ENCODE data around the gene TERF2IP. TPM values are rescaled to one million over a fixed set of nuclear protein-coding genes. Genes with fewer than 3 reads are reported as not detected.

Gene TERF2IP
- total RNA-seq, 2 experiments from 2014 or later: 78.6 to 79.0 TPM

DNA sequence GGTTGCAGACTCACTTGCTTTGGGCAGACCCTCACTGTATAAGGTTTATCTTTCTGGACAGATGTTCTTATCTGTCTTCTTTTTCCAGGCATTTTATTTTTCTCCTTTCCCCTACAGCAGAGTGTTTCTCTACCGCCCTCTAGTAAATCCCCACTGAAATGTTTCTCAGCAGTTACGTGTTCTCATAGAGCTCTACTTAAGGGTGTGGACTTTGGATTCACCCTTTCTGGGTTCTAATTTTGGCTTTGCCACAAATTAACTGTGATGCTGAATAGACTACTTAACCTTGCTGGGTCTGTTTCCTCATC lies 26.4 kb upstream of the TERF2IP start:
- Mint-ChIP-seq H3K9me3 (no peaks in the 10 kb centered on the region), H3K4me3 (peak overlapping the region; percentile 95), H3K27ac (peak overlapping the region; percentile 95), H3K36me3 (ENCODE audit: low read depth) (peaks cover 39% of the 10 kb centered on the region), H3K4me1 (ENCODE audit: low read depth) (peaks cover 42% of the 10 kb centered on the region), H3K27me3 (ENCODE audit: low read depth) (no peaks in the 10 kb centered on the region)
- DNase-seq: no peak
- intact Hi-C loops (cut with micrococcal nuclease): loop anchor here (1.0 to 10.0 kb wide), 2 partner anchors 422 to 916 kb away; partner anchors contain the start of gene MLKL
- CTCF ChIA-PET: interaction anchor here (0.7 to 2.8 kb wide), 13 partner anchors 9 to 422 kb away, joined by 3 to 12 read pairs (median 5); partner anchors contain the start of genes GABARAPL2, KARS1 and TERF2IP

GRCh38 chr16:75622761-75623605 lies 24.6 kb upstream of the TERF2IP start, which contains the start of gene ADAT1:
Gene ADAT1, minus strand, starts transcription at chr16:75623281. Its CDS starts 2,482 bp downstream, at chr16:75620799.
- peaks cover 39% of the 10 kb centered on the region for H3K4me1 Mint-ChIP-seq (ENCODE audit: low read depth)
- H3K27me3 Mint-ChIP-seq (ENCODE audit: low read depth): no peaks in the 10 kb centered on the region
- DNase-seq: peak; percentile 99
- CTCF ChIA-PET: interaction anchor here (0.8 to 2.8 kb wide), 7 partner anchors 22 to 424 kb away, joined by 3 to 12 read pairs (median 4); partner anchors contain the start of genes GABARAPL2, KARS1 and TERF2IP
- H3K27ac Mint-ChIP-seq: peak within 1 kb of the TSS; percentile 95
- H3K4me3 Mint-ChIP-seq: peak within 1 kb of the TSS; percentile 95
- peaks cover 45% of the 10 kb centered on the region for H3K36me3 Mint-ChIP-seq (ENCODE audit: low read depth)
- H3K9me3 Mint-ChIP-seq: no peaks in the 10 kb centered on the region
- intact Hi-C loops (cut with micrococcal nuclease): loop anchor here (1.0 to 10.0 kb wide), 13 partner anchors 24 to 1567 kb away; partner anchors contain the start of genes CFDP1, KARS1, MLKL and PSMD7

DNA sequence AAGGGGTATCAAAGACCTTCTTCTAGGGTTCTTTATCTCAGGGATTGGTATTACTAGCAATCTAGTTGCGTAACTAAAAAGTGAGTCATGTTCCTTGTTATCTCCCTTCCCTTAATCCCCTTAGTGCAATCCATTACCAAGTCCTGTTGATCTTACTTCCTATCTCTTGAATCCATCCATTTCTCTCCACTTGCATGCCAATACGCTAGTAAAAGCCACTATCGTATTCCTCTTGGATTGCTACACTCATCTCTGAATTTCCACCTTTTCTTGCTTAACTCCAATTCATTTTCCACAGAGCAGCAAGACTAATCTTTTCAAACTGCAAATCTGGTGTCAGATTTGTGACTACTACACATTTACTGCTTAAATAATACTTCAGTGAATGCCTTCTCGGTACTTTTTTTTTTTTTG lies 22.6 kb upstream of the TERF2IP start:
- intact Hi-C loops (cut with micrococcal nuclease): loop anchor here (10.0 kb wide), 1 partner anchor 920 kb away; the partner anchor contains the start of gene MLKL
- Mint-ChIP-seq H3K4me1 (ENCODE audit: low read depth) (peaks cover 49% of the 10 kb centered on the region), H3K9me3 (no peaks in the 10 kb centered on the region), H3K27me3 (ENCODE audit: low read depth) (no peaks in the 10 kb centered on the region), H3K4me3 (no peak overlapping the region), H3K36me3 (ENCODE audit: low read depth) (peaks cover 51% of the 10 kb centered on the region), H3K27ac (no peak overlapping the region)
- DNase-seq: no peak
- CTCF ChIA-PET: no interaction called here

- DNase-seq: no peak
- Mint-ChIP-seq H3K27me3 (ENCODE audit: low read depth) (no peaks in the 10 kb centered on the region), H3K9me3 (no peaks in the 10 kb centered on the region), H3K36me3 (ENCODE audit: low read depth) (peaks cover 52% of the 10 kb centered on the region), H3K4me1 (ENCODE audit: low read depth) (peaks cover 32% of the 10 kb centered on the region), H3K27ac (peak overlapping the region; percentile 39), H3K4me3 (no peak overlapping the region)
- CTCF ChIA-PET: no interaction called here
- intact Hi-C loops (cut with micrococcal nuclease): loop anchor here (10.0 kb wide), 1 partner anchor 922 kb away; the partner anchor contains the start of gene MLKL
Measured at GRCh38 chr16:75626806-75627205, 20.8 kb upstream of the TERF2IP start.

GRCh38 chr16:75627851-75628250 lies 19.7 kb upstream of the TERF2IP start:
- no peaks in the 10 kb centered on the region for H3K9me3 Mint-ChIP-seq
- H3K4me1 Mint-ChIP-seq (ENCODE audit: low read depth): peaks cover 27% of the 10 kb centered on the region
- no peak overlapping the region for H3K4me3 Mint-ChIP-seq
- peaks cover 53% of the 10 kb centered on the region for H3K36me3 Mint-ChIP-seq (ENCODE audit: low read depth)
- intact Hi-C loops (cut with micrococcal nuclease): loop anchor here (10.0 kb wide), 1 partner anchor 923 kb away; the partner anchor contains the start of gene MLKL
- CTCF ChIA-PET: no interaction called here
- no peaks in the 10 kb centered on the region for H3K27me3 Mint-ChIP-seq (ENCODE audit: low read depth)
- peak overlapping the region; percentile 69 for H3K27ac Mint-ChIP-seq
- no peak for DNase-seq

DNA sequence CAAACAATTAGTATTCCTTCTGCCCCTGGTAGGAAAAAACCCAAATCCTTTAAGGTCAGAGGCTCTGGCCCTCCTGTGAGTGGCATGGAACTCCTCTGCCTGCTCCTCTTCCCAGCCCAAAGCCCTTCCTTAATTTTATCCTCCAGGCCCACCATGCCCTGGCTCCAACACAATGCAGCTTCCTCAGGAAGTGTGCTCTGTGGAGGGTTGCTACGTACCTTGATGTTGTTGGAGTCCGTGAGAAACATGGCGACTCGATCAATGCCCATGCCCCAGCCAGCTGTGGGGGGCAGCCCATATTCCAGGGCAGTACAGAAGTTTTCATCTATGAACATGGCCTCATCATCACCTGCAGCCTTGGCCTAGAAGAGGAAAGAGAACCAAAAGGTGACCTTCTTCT lies 19.2 kb upstream of the TERF2IP start:
- peak overlapping the region; percentile 69 for H3K27ac Mint-ChIP-seq
- no peaks in the 10 kb centered on the region for H3K9me3 Mint-ChIP-seq
- peaks cover 55% of the 10 kb centered on the region for H3K36me3 Mint-ChIP-seq (ENCODE audit: low read depth)
- no peak overlapping the region for H3K4me3 Mint-ChIP-seq
- intact Hi-C loops (cut with micrococcal nuclease): loop anchor here (10.0 kb wide), 1 partner anchor 924 kb away; the partner anchor contains the start of gene MLKL
- no peaks in the 10 kb centered on the region for H3K27me3 Mint-ChIP-seq (ENCODE audit: low read depth)
- H3K4me1 Mint-ChIP-seq (ENCODE audit: low read depth): peaks cover 27% of the 10 kb centered on the region
- no peak for DNase-seq
- CTCF ChIA-PET: no interaction called here

GRCh38 chr16:75629132-75629531 lies 18.4 kb upstream of the TERF2IP start:
- peaks cover 27% of the 10 kb centered on the region for H3K4me1 Mint-ChIP-seq (ENCODE audit: low read depth)
- DNase-seq: no peak
- H3K9me3 Mint-ChIP-seq: no peaks in the 10 kb centered on the region
- intact Hi-C loops (cut with micrococcal nuclease): loop anchor here (10.0 kb wide), 1 partner anchor 924 kb away; the partner anchor contains the start of gene MLKL
- CTCF ChIA-PET: interaction anchor here (1.3 kb wide), 1 partner anchor 8 kb away, joined by 3 read pairs; no protein-coding TSS in a partner anchor
- no peaks in the 10 kb centered on the region for H3K27me3 Mint-ChIP-seq (ENCODE audit: low read depth)
- peaks cover 61% of the 10 kb centered on the region for H3K36me3 Mint-ChIP-seq (ENCODE audit: low read depth)
- no peak overlapping the region for H3K4me3 Mint-ChIP-seq
- peak overlapping the region; percentile 77 for H3K27ac Mint-ChIP-seq

DNA sequence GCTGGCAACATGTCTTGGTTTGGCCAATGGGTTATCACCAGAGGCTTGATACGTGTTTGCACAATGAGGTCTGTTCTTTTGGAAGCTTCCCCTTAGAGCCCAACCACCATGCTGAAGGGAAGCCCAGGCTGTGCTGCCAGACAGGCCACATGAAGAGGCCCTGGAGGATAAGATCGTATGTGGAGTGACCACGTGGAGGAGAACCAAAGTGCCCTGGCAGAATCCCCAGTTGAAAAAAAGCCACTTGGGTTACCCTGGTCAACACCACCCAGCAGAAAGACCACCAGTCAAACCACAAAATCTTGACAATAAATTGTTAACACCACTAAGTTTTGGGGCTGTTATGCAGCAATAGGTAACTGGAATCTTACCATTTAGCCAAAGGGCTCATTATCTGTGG lies 17.5 kb upstream of the TERF2IP start:
- intact Hi-C loops (cut with micrococcal nuclease): no loop called here
- H3K27ac Mint-ChIP-seq: no peak overlapping the region

DNA sequence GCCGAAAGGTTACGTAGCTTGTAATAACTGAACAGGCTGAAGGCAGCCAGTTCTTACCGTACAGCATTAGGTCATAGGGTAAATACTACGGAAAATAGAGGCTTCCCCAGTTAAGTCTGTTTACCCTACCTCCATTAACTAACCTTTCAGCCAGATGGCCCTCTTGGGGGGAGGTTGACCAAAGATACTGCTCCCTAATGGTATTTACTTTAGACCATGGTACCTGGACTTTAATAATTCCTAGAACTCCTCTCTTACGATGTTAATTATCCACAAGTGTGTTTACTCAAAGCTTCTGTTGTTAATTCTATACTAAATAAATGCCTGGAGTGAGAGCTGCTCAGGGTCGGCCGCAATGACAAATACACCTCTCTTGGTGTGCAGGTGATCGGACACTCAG lies 14.7 kb upstream of the TERF2IP start:
- H3K27me3 Mint-ChIP-seq (ENCODE audit: low read depth): no peaks in the 10 kb centered on the region
- CTCF ChIA-PET: interaction anchor here (0.6 to 0.9 kb wide), 3 partner anchors 8 to 184 kb away, joined by 3 read pairs; no protein-coding TSS in a partner anchor
- peaks cover 61% of the 10 kb centered on the region for H3K36me3 Mint-ChIP-seq (ENCODE audit: low read depth)
- no peaks in the 10 kb centered on the region for H3K9me3 Mint-ChIP-seq
- peaks cover 24% of the 10 kb centered on the region for H3K4me1 Mint-ChIP-seq (ENCODE audit: low read depth)
- intact Hi-C loops (cut with micrococcal nuclease): no loop called here
- H3K27ac Mint-ChIP-seq: no peak overlapping the region
- no peak overlapping the region for H3K4me3 Mint-ChIP-seq
- no peak for DNase-seq

More for the DNA sequence above, 17.5 kb upstream of the TERF2IP start:
- no peak overlapping the region for H3K4me3 Mint-ChIP-seq
- H3K4me1 Mint-ChIP-seq (ENCODE audit: low read depth): peaks cover 25% of the 10 kb centered on the region
- no peaks in the 10 kb centered on the region for H3K9me3 Mint-ChIP-seq
- H3K27me3 Mint-ChIP-seq (ENCODE audit: low read depth): no peaks in the 10 kb centered on the region
- peaks cover 62% of the 10 kb centered on the region for H3K36me3 Mint-ChIP-seq (ENCODE audit: low read depth)
- CTCF ChIA-PET: interaction anchor here (0.8 to 1.3 kb wide), 2 partner anchors 9 to 13 kb away, joined by 3 read pairs; no protein-coding TSS in a partner anchor
- DNase-seq: no peak

- H3K4me1 Mint-ChIP-seq (ENCODE audit: low read depth): peaks cover 11% of the 10 kb centered on the region
- DNase-seq: no peak
- CTCF ChIA-PET: no interaction called here
- H3K4me3 Mint-ChIP-seq: no peak overlapping the region
- H3K36me3 Mint-ChIP-seq (ENCODE audit: low read depth): peaks cover 51% of the 10 kb centered on the region
- H3K9me3 Mint-ChIP-seq: no peaks in the 10 kb centered on the region
- H3K27me3 Mint-ChIP-seq (ENCODE audit: low read depth): no peaks in the 10 kb centered on the region
- no peak overlapping the region for H3K27ac Mint-ChIP-seq
- intact Hi-C loops (cut with micrococcal nuclease): no loop called here
Measured at GRCh38 chr16:75635036-75635435, 12.5 kb upstream of the TERF2IP start.

- CTCF ChIA-PET: interaction anchor here (0.5 kb wide), 1 partner anchor 1164 kb away, joined by 3 read pairs; no protein-coding TSS in a partner anchor
- H3K4me1 Mint-ChIP-seq (ENCODE audit: low read depth): peaks cover 47% of the 10 kb centered on the region
- no peaks in the 10 kb centered on the region for H3K27me3 Mint-ChIP-seq (ENCODE audit: low read depth)
- DNase-seq: no peak
- no peaks in the 10 kb centered on the region for H3K9me3 Mint-ChIP-seq
- peaks cover 52% of the 10 kb centered on the region for H3K36me3 Mint-ChIP-seq (ENCODE audit: low read depth)
- H3K27ac Mint-ChIP-seq: no peak overlapping the region
- intact Hi-C loops (cut with micrococcal nuclease): no loop called here
- no peak overlapping the region for H3K4me3 Mint-ChIP-seq
Measured at GRCh38 chr16:75640598-75640997, 7.0 kb upstream of the TERF2IP start.

Measured in activated naive CD4-positive, alpha-beta T cell treated with anti-CD3 and anti-CD28 coated beads for 36 hours (primary cell).